Measurements from ENCODE around the gene MYO5B. TPM values are rescaled to one million over a fixed set of nuclear protein-coding genes. Genes with fewer than 3 reads are reported as not detected.

Gene MYO5B
- total RNA-seq, 1 experiment from 2014 or later: 32.1 TPM

GRCh38 chr18:49869354-49869753, 325.6 kb downstream of the MYO5B start:
- H3K9me2 ChIP-seq (ENCODE audit: insufficient read depth): no peaks in the 10 kb centered on the region
- intact Hi-C loops (cut with micrococcal nuclease): no loop called here
- H3K4me2 ChIP-seq (ENCODE audit: low read length): no peak overlapping the region
- DNase-seq (ENCODE audit: low read depth, low spot score) (no peak), ATAC-seq (no peak)
- H2AFZ ChIP-seq (ENCODE audit: low read depth, low read length, poor library complexity, severe bottlenecking): no peak overlapping the region
- no peak overlapping the region for H3K9ac ChIP-seq (ENCODE audit: low read length)
- no peaks in the 10 kb centered on the region for H3K36me3 ChIP-seq (ENCODE audit: control insufficient read depth in 1 of 2, insufficient read depth in 2 of 2, low read length in 2 of 2)
- H3K4me3 ChIP-seq (replicated peaks in 1 of 2; ENCODE audit: low read depth in 1 of 2, low read length in 2 of 2): no peak overlapping the region
- ChIA-PET CTCF (interaction anchor here (1.3 kb wide), 1 partner anchor 10 kb away, joined by 3 read pairs; no protein-coding TSS in a partner anchor), POLR2A (no interaction called here), RAD21 (ENCODE audit: low non-redundant PET in 1 of 2, low total read pairs in 2 of 2, uncharacterized antibody in 2 of 2, unreplicated experiment in 2 of 2) (no interaction called here)
- TF ChIP-seq POLR2A (IDR thresholded peaks at IDR 0.05; ENCODE audit: borderline replicate concordance, extremely low read depth, insufficient read depth, insufficient read length): no peak
- TF ChIP-seq JUND (IDR thresholded peaks at IDR 0.05): no peak
- no peak for TF ChIP-seq FOSL1 (IDR thresholded peaks at IDR 0.05; ENCODE audit: low read depth)
- TF ChIP-seq SIN3A (IDR thresholded peaks at IDR 0.05; ENCODE audit: low read depth): no peak
- no peak for TF ChIP-seq POLR2AphosphoS5 (IDR thresholded peaks at IDR 0.05; ENCODE audit: low read depth, low read length)
- TF ChIP-seq EZH2 (IDR thresholded peaks at IDR 0.05): no peak
- TF ChIP-seq REST (IDR thresholded peaks at IDR 0.05; ENCODE audit: low read depth): no peak
- TF ChIP-seq ZNF274 (IDR thresholded peaks at IDR 0.05; ENCODE audit: low read depth, low read length): no peak
- TF ChIP-seq SP1 (IDR thresholded peaks at IDR 0.05; ENCODE audit: low read depth): no peak
- H4K20me1 ChIP-seq (ENCODE audit: insufficient read depth): no peaks in the 10 kb centered on the region
- no peaks in the 10 kb centered on the region for H3K79me2 ChIP-seq (ENCODE audit: insufficient read depth, low read length)
- H3K9me3 ChIP-seq (ENCODE audit: control insufficient read depth in 1 of 2, insufficient read depth in 1 of 2, low read depth in 1 of 2, low read length in 2 of 2): no peaks in the 10 kb centered on the region
- no peak overlapping the region for H3K27ac ChIP-seq (ENCODE audit: low read depth, low read length)
- H3K27me3 ChIP-seq (ENCODE audit: insufficient read depth, low read length): no peaks in the 10 kb centered on the region
- no peaks in the 10 kb centered on the region for H3K4me1 ChIP-seq (ENCODE audit: control insufficient read depth in 1 of 2, insufficient read depth in 2 of 2, low read length in 2 of 2)
- no TSS peak for BruUV-seq (replicated peaks)
